Tibial nerve (tissue), 4 donors: ENCODE measurements around the gene AGPAT2.

Experiments
- EP300 ChIP-seq, 2 donors: sonication (generic); formaldehyde crosslinking; IDR thresholded peaks; one replicate each; pipeline ENCODE4 v1.6.1; 2017; ENCODE audit warnings: antibody characterized with exemption in 2 of 2, mild to moderate bottlenecking in 1 of 2
- POLR2A ChIP-seq, 2 donors: fragments of 450-650 bp; IDR thresholded peaks; one replicate each; pipeline ENCODE4 v1.6.1; 2017; ENCODE audit warnings: antibody characterized with exemption in 2 of 2, mild to moderate bottlenecking in 2 of 2, moderate library complexity in 2 of 2
- TF ChIP-seq, protein P1 (sequence below), 5 experiments: fragments of 200-600 bp in 3 of 5; fragments of 450-650 bp in 2 of 5; sonication (generic) in 3 of 5; IDR thresholded peaks; one replicate each; pipeline ENCODE4 v1.5.1; 2016 to 2019; ENCODE audit warnings: antibody characterized with exemption in 5 of 5, mild to moderate bottlenecking in 3 of 5, moderate library complexity in 2 of 5

DNA sequence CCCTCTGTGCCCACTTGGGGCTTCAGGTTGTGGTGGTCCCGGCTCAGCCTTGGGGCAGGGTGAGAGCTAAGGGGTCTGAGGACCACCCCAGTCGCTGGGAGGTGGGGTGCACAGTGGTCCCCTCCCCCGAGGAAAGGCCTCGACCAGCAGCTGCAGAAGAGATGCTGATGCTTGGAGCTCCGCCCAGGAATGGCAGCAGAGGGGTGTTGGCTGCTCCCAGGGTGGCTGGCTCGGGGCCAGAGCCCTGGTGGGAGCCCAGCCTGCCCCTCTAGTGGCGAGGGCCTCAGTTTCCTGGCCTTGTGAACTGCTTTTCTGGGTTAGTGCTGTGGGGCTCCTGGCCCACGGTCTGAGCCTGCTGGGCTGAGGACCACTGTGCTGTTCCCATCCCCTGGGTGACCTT is 26.3 kb upstream of the AGPAT2 start:
- TF ChIP-seq, protein P1, sequence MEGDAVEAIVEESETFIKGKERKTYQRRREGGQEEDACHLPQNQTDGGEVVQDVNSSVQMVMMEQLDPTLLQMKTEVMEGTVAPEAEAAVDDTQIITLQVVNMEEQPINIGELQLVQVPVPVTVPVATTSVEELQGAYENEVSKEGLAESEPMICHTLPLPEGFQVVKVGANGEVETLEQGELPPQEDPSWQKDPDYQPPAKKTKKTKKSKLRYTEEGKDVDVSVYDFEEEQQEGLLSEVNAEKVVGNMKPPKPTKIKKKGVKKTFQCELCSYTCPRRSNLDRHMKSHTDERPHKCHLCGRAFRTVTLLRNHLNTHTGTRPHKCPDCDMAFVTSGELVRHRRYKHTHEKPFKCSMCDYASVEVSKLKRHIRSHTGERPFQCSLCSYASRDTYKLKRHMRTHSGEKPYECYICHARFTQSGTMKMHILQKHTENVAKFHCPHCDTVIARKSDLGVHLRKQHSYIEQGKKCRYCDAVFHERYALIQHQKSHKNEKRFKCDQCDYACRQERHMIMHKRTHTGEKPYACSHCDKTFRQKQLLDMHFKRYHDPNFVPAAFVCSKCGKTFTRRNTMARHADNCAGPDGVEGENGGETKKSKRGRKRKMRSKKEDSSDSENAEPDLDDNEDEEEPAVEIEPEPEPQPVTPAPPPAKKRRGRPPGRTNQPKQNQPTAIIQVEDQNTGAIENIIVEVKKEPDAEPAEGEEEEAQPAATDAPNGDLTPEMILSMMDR (IDR thresholded peaks at IDR 0.05): no peak
- no peak for TF ChIP-seq POLR2A (IDR thresholded peaks at IDR 0.05)
- no peak for TF ChIP-seq EP300 (IDR thresholded peaks at IDR 0.05)
